Breast epithelium (tissue), 4 donors: ENCODE results near the gene PTPRCAP. TPM values are rescaled to one million over a fixed set of nuclear protein-coding genes. Genes with fewer than 3 reads are reported as not detected.

Source experiments
- DNase-seq, 2 donors: peaks; one replicate each; pipeline ENCODE4 v3.0.0-alpha.2; 2019; ENCODE audit warnings: low spot score in 2 of 2
- H3K27ac ChIP-seq, 2 donors: fragments of 200-600 bp; sonication (generic) in 1 of 2; one replicate each; pipeline ENCODE4 v1.5.1; 2016 to 2019; ENCODE audit warnings: mild to moderate bottlenecking in 1 of 2
- H3K27me3 ChIP-seq, 2 donors: fragments of 200-600 bp; sonication (generic) in 1 of 2; one replicate each; pipeline versions ENCODE4 v1.5.1 to v1.6.0; 2017 to 2019; ENCODE audit warnings: control low read depth in 1 of 2, mild to moderate bottlenecking in 1 of 2
- H3K36me3 ChIP-seq: fragments of 200-600 bp; one replicate; pipeline ENCODE4 v1.5.1; 2019
- H3K4me1 ChIP-seq, 2 donors: fragments of 200-600 bp; sonication (generic); one replicate each; pipeline ENCODE4 v1.5.1; 2016 to 2019; ENCODE audit warnings: control low read depth in 1 of 2
- H3K4me3 ChIP-seq, 3 donors: fragments of 200-600 bp; sonication (generic); 1 replicate in 2 of 3; 2 replicates in 1 of 3; pipeline ENCODE4 v1.5.1; 2016 to 2019; ENCODE audit warnings: mild to moderate bottlenecking in 3 of 3, moderate library complexity in 2 of 3
- H3K9me3 ChIP-seq, 2 donors: fragments of 200-600 bp; sonication (generic) in 1 of 2; one replicate each; pipeline ENCODE4 v1.5.1; 2016 to 2019; ENCODE audit warnings: control low read depth in 1 of 2
- CTCF ChIP-seq, 3 donors: fragments of 450-650 bp; IDR thresholded peaks; one replicate each; pipeline ENCODE4 v1.5.1; 2016 to 2017; ENCODE audit warnings: antibody characterized with exemption in 3 of 3, mild to moderate bottlenecking in 3 of 3, moderate library complexity in 3 of 3
- POLR2A ChIP-seq: fragments of 450-650 bp; IDR thresholded peaks from one replicate; pipeline ENCODE4 v1.6.1; 2016; ENCODE audit warnings: antibody characterized with exemption, mild to moderate bottlenecking, moderate library complexity
- POLR2AphosphoS5 ChIP-seq, 3 donors: sonication (generic); formaldehyde crosslinking; IDR thresholded peaks; one replicate each; pipeline ENCODE4 v1.6.1; 2017; ENCODE audit warnings: antibody characterized with exemption in 3 of 3
- intact Hi-C: fragments of 100-400 bp; cut with DNase I; formaldehyde crosslinking; loops from one replicate; pipeline ENCODE4 v1.15.1; 2023; ENCODE audit warnings: low total_unique reads
- total RNA-seq, 3 donors: library from RNA; depleted of rRNA; stranded (reverse); fragments of >200 nt; gene quantifications; one replicate each; pipeline ENCODE4 v1.1.0, GENCODE V29; 2016

Gene PTPRCAP
- total RNA-seq, 3 donors from 2014 or later, result 2.1 to 9.2 (median 8.0) TPM

- H3K36me3 ChIP-seq, result no peaks in the 10 kb centered on the region
- no peaks in the 10 kb centered on the region for H3K9me3 ChIP-seq
- no peaks in the 10 kb centered on the region for H3K27me3 ChIP-seq
- intact Hi-C loops, result no loop called here
- no peak for DNase-seq
- H3K4me1 ChIP-seq, result peaks cover 0 to 12% of the 10 kb centered on the region in 2 donors
- TF ChIP-seq POLR2AphosphoS5 (IDR thresholded peaks at IDR 0.05) (no peak), POLR2A (no peak), CTCF (IDR thresholded peaks at IDR 0.05) (no peak)
- H3K4me3 ChIP-seq, result no peak overlapping the region
- H3K27ac ChIP-seq, result peak overlapping the region; percentile 10 to 61
Measured at GRCh38 chr11:67440229-67441097, 3.0 kb upstream of the PTPRCAP start.

GRCh38 chr11:67439321-67440228, 2.1 kb upstream of the PTPRCAP start:
- peaks cover 0 to 12% of the 10 kb centered on the region in 2 donors for H3K4me1 ChIP-seq
- no peak for DNase-seq
- H3K9me3 ChIP-seq, result no peaks in the 10 kb centered on the region
- H3K27me3 ChIP-seq, result no peaks in the 10 kb centered on the region
- H3K4me3 ChIP-seq, result no peak overlapping the region
- H3K36me3 ChIP-seq, result no peaks in the 10 kb centered on the region
- TF ChIP-seq POLR2AphosphoS5 (IDR thresholded peaks at IDR 0.05) (no peak), POLR2A (no peak), CTCF (IDR thresholded peaks at IDR 0.05) (no peak)
- intact Hi-C loops, result loop anchor here (5.0 kb wide), 1 partner anchor 1232 kb away; no protein-coding TSS in a partner anchor
- H3K27ac ChIP-seq, result peak overlapping the region; percentile 29 to 61

- peaks cover 0 to 12% of the 10 kb centered on the region in 2 donors for H3K4me1 ChIP-seq
- no peaks in the 10 kb centered on the region for H3K36me3 ChIP-seq
Measured at GRCh38 chr11:67438158-67438902, 848 bp upstream of the PTPRCAP start.

GRCh38 chr11:67437809-67438157, 301 bp upstream of the PTPRCAP start:
- Histone ChIP-seq H3K4me3 (peak overlapping the region in 2 of 3 donors; percentile 25 to 30), H3K27ac (peak overlapping the region in 1 of 2 donors; percentile 64), H3K4me1 (peaks cover 0 to 12% of the 10 kb centered on the region in 2 donors), H3K9me3 (no peaks in the 10 kb centered on the region), H3K27me3 (no peaks in the 10 kb centered on the region), H3K36me3 (no peaks in the 10 kb centered on the region)
- no peak for DNase-seq
- no peak for TF ChIP-seq POLR2A
- no peak for TF ChIP-seq CTCF (IDR thresholded peaks at IDR 0.05)
- TF ChIP-seq POLR2AphosphoS5 (IDR thresholded peaks at IDR 0.05), result no peak
- intact Hi-C loops, result loop anchor here (5.0 kb wide), 1 partner anchor 1230 kb away; no protein-coding TSS in a partner anchor

More at GRCh38 chr11:67438158-67438902, 848 bp upstream of the PTPRCAP start:
- Histone ChIP-seq H3K27me3 (no peaks in the 10 kb centered on the region), H3K9me3 (no peaks in the 10 kb centered on the region), H3K27ac (peak overlapping the region in 1 of 2 donors; percentile 12), H3K4me3 (peak overlapping the region in 2 of 3 donors; percentile 25 to 30)
- no peak for DNase-seq
- TF ChIP-seq CTCF (IDR thresholded peaks at IDR 0.05) (no peak), POLR2A (no peak), POLR2AphosphoS5 (IDR thresholded peaks at IDR 0.05) (no peak)
- intact Hi-C loops, result loop anchor here (5.0 kb wide), 1 partner anchor 1231 kb away; no protein-coding TSS in a partner anchor
